Measurements from ENCODE around the gene SCAMP2. TPM values are rescaled to one million over a fixed set of nuclear protein-coding genes. Genes with fewer than 3 reads are reported as not detected.

Gene SCAMP2
- total and polyA plus RNA-seq, 2 experiments from 2014 or later: 34.7 to 51.3 TPM

DNA sequence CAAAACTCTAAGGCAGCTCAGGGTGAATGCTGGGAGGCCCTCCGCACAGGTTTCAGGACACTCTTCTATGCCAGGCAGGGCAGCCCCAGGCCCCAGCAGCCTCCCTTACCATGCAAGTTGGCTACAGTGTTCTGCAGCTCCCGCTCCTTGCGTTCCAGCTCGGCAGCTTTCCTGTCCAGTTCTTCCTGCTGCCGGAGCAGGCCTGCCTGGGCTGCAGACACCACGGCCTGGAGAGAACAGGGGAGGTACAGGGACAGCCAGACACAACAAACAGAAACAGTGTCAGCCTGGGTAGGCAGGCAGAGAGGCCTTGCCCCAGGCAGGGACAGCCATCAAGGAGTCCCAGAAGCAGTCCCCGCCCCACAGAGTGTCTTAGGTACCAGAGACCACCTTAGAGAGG is 21.2 kb downstream of the SCAMP2 start:
- no peaks in the 10 kb centered on the region for H3K27me3 ChIP-seq (ENCODE audit: insufficient read depth)
- no peaks in the 10 kb centered on the region for H3F3A ChIP-seq (replicated peaks; ENCODE audit: low read depth)
- H3K9me3 Mint-ChIP-seq: no peaks in the 10 kb centered on the region
- no peaks in the 10 kb centered on the region for H3K9me2 ChIP-seq (ENCODE audit: insufficient read depth)
- 0 out of 2 replicates have a peak, but pooled peaks cover 4% of the 10 kb centered on the region for H3K79me2 ChIP-seq (replicated peaks; ENCODE audit: insufficient read depth)
- H3K27ac ChIP-seq (ENCODE audit: low read depth): no peak overlapping the region
- H3K4me3 Mint-ChIP-seq: no peak overlapping the region
- H3K36me3 ChIP-seq (ENCODE audit: insufficient read depth): no peaks in the 10 kb centered on the region
- H3K27ac Mint-ChIP-seq: no peak overlapping the region
- H3K4me1 ChIP-seq (ENCODE audit: insufficient read depth): no peaks in the 10 kb centered on the region
- peaks cover 7% of the 10 kb centered on the region for H3K27me3 Mint-ChIP-seq (ENCODE audit: insufficient read depth, low read depth, poor library complexity)
- no peak for TF ChIP-seq EZH2 (IDR thresholded peaks at IDR 0.05; ENCODE audit: low read depth, unreplicated experiment)
- TF ChIP-seq STAT1 (IDR thresholded peaks at IDR 0.05; ENCODE audit: unreplicated experiment): no peak
- TF ChIP-seq, protein P1, sequence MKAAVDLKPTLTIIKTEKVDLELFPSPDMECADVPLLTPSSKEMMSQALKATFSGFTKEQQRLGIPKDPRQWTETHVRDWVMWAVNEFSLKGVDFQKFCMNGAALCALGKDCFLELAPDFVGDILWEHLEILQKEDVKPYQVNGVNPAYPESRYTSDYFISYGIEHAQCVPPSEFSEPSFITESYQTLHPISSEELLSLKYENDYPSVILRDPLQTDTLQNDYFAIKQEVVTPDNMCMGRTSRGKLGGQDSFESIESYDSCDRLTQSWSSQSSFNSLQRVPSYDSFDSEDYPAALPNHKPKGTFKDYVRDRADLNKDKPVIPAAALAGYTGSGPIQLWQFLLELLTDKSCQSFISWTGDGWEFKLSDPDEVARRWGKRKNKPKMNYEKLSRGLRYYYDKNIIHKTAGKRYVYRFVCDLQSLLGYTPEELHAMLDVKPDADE (IDR thresholded peaks at IDR 0.05): no peak
- TF ChIP-seq CREB1 (CRISPR knock-in tag; IDR thresholded peaks at IDR 0.05; ENCODE audit: low read depth): no peak
- TF ChIP-seq, protein P2, sequence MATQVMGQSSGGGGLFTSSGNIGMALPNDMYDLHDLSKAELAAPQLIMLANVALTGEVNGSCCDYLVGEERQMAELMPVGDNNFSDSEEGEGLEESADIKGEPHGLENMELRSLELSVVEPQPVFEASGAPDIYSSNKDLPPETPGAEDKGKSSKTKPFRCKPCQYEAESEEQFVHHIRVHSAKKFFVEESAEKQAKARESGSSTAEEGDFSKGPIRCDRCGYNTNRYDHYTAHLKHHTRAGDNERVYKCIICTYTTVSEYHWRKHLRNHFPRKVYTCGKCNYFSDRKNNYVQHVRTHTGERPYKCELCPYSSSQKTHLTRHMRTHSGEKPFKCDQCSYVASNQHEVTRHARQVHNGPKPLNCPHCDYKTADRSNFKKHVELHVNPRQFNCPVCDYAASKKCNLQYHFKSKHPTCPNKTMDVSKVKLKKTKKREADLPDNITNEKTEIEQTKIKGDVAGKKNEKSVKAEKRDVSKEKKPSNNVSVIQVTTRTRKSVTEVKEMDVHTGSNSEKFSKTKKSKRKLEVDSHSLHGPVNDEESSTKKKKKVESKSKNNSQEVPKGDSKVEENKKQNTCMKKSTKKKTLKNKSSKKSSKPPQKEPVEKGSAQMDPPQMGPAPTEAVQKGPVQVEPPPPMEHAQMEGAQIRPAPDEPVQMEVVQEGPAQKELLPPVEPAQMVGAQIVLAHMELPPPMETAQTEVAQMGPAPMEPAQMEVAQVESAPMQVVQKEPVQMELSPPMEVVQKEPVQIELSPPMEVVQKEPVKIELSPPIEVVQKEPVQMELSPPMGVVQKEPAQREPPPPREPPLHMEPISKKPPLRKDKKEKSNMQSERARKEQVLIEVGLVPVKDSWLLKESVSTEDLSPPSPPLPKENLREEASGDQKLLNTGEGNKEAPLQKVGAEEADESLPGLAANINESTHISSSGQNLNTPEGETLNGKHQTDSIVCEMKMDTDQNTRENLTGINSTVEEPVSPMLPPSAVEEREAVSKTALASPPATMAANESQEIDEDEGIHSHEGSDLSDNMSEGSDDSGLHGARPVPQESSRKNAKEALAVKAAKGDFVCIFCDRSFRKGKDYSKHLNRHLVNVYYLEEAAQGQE (IDR thresholded peaks at IDR 0.05; ENCODE audit: unreplicated experiment): no peak
- no peak for TF ChIP-seq EZH2phosphoT487 (IDR thresholded peaks at IDR 0.05; ENCODE audit: unreplicated experiment)
- TF ChIP-seq POLR2AphosphoS5 (IDR thresholded peaks at IDR 0.05; ENCODE audit: low read depth): no peak
- no peak for TF ChIP-seq NANOG (IDR thresholded peaks at IDR 0.05; ENCODE audit: borderline replicate concordance)
- no peak for TF ChIP-seq ZNF331 (CRISPR knock-in tag; IDR thresholded peaks at IDR 0.05; ENCODE audit: low read depth)
- TF ChIP-seq, protein P3, sequence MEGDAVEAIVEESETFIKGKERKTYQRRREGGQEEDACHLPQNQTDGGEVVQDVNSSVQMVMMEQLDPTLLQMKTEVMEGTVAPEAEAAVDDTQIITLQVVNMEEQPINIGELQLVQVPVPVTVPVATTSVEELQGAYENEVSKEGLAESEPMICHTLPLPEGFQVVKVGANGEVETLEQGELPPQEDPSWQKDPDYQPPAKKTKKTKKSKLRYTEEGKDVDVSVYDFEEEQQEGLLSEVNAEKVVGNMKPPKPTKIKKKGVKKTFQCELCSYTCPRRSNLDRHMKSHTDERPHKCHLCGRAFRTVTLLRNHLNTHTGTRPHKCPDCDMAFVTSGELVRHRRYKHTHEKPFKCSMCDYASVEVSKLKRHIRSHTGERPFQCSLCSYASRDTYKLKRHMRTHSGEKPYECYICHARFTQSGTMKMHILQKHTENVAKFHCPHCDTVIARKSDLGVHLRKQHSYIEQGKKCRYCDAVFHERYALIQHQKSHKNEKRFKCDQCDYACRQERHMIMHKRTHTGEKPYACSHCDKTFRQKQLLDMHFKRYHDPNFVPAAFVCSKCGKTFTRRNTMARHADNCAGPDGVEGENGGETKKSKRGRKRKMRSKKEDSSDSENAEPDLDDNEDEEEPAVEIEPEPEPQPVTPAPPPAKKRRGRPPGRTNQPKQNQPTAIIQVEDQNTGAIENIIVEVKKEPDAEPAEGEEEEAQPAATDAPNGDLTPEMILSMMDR (conservative IDR thresholded peaks at IDR 0.05; ENCODE audit: low read depth in 2 of 2): no peak
- no peak for TF ChIP-seq JUNB (IDR thresholded peaks at IDR 0.05; ENCODE audit: unreplicated experiment)
- no peak for TF ChIP-seq ZNF114 (CRISPR knock-in tag; IDR thresholded peaks at IDR 0.05)
- TF ChIP-seq, protein P4, sequence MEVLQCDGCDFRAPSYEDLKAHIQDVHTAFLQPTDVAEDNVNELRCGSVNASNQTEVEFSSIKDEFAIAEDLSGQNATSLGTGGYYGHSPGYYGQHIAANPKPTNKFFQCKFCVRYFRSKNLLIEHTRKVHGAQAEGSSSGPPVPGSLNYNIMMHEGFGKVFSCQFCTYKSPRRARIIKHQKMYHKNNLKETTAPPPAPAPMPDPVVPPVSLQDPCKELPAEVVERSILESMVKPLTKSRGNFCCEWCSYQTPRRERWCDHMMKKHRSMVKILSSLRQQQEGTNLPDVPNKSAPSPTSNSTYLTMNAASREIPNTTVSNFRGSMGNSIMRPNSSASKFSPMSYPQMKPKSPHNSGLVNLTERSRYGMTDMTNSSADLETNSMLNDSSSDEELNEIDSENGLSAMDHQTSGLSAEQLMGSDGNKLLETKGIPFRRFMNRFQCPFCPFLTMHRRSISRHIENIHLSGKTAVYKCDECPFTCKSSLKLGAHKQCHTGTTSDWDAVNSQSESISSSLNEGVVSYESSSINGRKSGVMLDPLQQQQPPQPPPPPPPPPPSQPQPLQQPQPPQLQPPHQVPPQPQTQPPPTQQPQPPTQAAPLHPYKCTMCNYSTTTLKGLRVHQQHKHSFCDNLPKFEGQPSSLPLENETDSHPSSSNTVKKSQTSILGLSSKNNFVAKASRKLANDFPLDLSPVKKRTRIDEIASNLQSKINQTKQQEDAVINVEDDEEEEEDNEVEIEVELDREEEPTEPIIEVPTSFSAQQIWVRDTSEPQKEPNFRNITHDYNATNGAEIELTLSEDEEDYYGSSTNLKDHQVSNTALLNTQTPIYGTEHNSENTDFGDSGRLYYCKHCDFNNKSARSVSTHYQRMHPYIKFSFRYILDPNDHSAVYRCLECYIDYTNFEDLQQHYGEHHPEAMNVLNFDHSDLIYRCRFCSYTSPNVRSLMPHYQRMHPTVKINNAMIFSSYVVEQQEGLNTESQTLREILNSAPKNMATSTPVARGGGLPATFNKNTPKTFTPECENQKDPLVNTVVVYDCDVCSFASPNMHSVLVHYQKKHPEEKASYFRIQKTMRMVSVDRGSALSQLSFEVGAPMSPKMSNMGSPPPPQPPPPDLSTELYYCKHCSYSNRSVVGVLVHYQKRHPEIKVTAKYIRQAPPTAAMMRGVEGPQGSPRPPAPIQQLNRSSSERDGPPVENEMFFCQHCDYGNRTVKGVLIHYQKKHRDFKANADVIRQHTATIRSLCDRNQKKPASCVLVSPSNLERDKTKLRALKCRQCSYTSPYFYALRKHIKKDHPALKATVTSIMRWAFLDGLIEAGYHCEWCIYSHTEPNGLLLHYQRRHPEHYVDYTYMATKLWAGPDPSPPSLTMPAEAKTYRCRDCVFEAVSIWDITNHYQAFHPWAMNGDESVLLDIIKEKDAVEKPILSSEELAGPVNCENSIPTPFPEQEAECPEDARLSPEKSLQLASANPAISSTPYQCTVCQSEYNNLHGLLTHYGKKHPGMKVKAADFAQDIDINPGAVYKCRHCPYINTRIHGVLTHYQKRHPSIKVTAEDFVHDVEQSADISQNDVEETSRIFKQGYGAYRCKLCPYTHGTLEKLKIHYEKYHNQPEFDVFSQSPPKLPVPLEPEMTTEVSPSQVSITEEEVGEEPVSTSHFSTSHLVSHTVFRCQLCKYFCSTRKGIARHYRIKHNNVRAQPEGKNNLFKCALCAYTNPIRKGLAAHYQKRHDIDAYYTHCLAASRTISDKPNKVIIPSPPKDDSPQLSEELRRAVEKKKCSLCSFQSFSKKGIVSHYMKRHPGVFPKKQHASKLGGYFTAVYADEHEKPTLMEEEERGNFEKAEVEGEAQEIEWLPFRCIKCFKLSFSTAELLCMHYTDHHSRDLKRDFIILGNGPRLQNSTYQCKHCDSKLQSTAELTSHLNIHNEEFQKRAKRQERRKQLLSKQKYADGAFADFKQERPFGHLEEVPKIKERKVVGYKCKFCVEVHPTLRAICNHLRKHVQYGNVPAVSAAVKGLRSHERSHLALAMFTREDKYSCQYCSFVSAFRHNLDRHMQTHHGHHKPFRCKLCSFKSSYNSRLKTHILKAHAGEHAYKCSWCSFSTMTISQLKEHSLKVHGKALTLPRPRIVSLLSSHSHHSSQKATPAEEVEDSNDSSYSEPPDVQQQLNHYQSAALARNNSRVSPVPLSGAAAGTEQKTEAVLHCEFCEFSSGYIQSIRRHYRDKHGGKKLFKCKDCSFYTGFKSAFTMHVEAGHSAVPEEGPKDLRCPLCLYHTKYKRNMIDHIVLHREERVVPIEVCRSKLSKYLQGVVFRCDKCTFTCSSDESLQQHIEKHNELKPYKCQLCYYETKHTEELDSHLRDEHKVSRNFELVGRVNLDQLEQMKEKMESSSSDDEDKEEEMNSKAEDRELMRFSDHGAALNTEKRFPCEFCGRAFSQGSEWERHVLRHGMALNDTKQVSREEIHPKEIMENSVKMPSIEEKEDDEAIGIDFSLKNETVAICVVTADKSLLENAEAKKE (CRISPR knock-in tag; IDR thresholded peaks at IDR 0.05): no peak
- no peak overlapping the region for H3K4me3 ChIP-seq
- no peak overlapping the region for H2AFZ ChIP-seq
- H4K20me1 ChIP-seq (replicated peaks; ENCODE audit: insufficient read depth): no peaks in the 10 kb centered on the region
- no peak for DNase-seq (ENCODE audit: low spot score)
- ATAC-seq: no peak
- peaks cover 28% of the 10 kb centered on the region for H3K36me3 Mint-ChIP-seq (ENCODE audit: low read depth)
- H3K4me2 ChIP-seq: no peak overlapping the region
- H3K4me1 Mint-ChIP-seq: no peaks in the 10 kb centered on the region; the same call in 2 of the 3 replicates

All from GM23338 (cell line).